ENCODE data around the gene OR1Q1.

OR1Q1 gene

GRCh38 chr9:122657527-122657926 lies 43.0 kb downstream of the OR1Q1 start, which contains the start of gene OR1B1:
Gene OR1B1 (minus strand): TSS chr9:122657627.
- no peak within 1 kb of the TSS for H3K4me3 ChIP-seq (ENCODE audit: low read length)
- H3K4me1 ChIP-seq (ENCODE audit: insufficient read depth, low read length) = no peaks in the 10 kb centered on the region
- no peak within 1 kb of the TSS for H3K9ac ChIP-seq (ENCODE audit: low read depth, low read length)
- no peaks in the 10 kb centered on the region for H3K27me3 ChIP-seq (ENCODE audit: insufficient read depth, low read length)
- H3K27ac ChIP-seq (ENCODE audit: low read length) = no peak within 1 kb of the TSS
- peaks cover 83% of the 10 kb centered on the region for H3K9me3 ChIP-seq (ENCODE audit: insufficient read depth, low read depth, low read length)
- no peaks in the 10 kb centered on the region for H3K36me3 ChIP-seq (ENCODE audit: insufficient read depth, low read depth, low read length)

GRCh38 chr9:122661416-122661815 lies 46.9 kb downstream of the OR1Q1 start, which contains the start of gene OR1L1:
Gene OR1L1 (plus strand): TSS chr9:122661716. CDS start chr9:122661716, 0 bp downstream.
- Histone ChIP-seq H3K27ac (ENCODE audit: low read length) (no peak within 1 kb of the TSS), H3K27me3 (ENCODE audit: insufficient read depth, low read length) (no peaks in the 10 kb centered on the region), H3K9ac (ENCODE audit: low read depth, low read length) (no peak within 1 kb of the TSS), H3K36me3 (ENCODE audit: insufficient read depth, low read depth, low read length) (no peaks in the 10 kb centered on the region), H3K4me3 (ENCODE audit: low read length) (no peak within 1 kb of the TSS; the same call in 1 of the 2 replicates), H3K4me1 (ENCODE audit: insufficient read depth, low read length) (no peaks in the 10 kb centered on the region), H3K9me3 (ENCODE audit: insufficient read depth, low read depth, low read length) (peaks cover 90% of the 10 kb centered on the region)
